ENCODE measurements around the gene SHC2. TPM values are rescaled to one million over a fixed set of nuclear protein-coding genes. Genes with fewer than 3 reads are reported as not detected.

The SHC2 gene
- total and polyA plus RNA-seq, 7 donors = 1.8 to 49.9 (median 17.8) TPM

GRCh38 chr19:470701-471100 lies 9.9 kb upstream of the SHC2 start:
- TF ChIP-seq POLR2AphosphoS5 (IDR thresholded peaks at IDR 0.05) (no peak), POLR2A (IDR thresholded peaks at IDR 0.05) (no peak), EP300 (IDR thresholded peaks at IDR 0.05) (no peak), CTCF (IDR thresholded peaks at IDR 0.05) (no peak)
- no peaks in the 10 kb centered on the region for H3K4me1 ChIP-seq
- H3K9me3 ChIP-seq = no peaks in the 10 kb centered on the region
- H3K27me3 ChIP-seq = no peaks in the 10 kb centered on the region
- no peak overlapping the region for H3K27ac ChIP-seq
- H3K36me3 ChIP-seq = no peaks in the 10 kb centered on the region
- H3K4me3 ChIP-seq = no peak overlapping the region
- WGBS, 2 donors = 69 to 74% methylated on average over 20 of the region's 20 CpGs
- no peak for DNase-seq
- intact Hi-C loops (cut with DNase I) = no loop called here

GRCh38 chr19:469833-470232 lies 9.0 kb upstream of the SHC2 start:
- 77 to 81% methylated on average over 7 of the region's 7 CpGs for WGBS, 2 donors
- TF ChIP-seq POLR2A (IDR thresholded peaks at IDR 0.05) (no peak), CTCF (IDR thresholded peaks at IDR 0.05) (no peak), EP300 (IDR thresholded peaks at IDR 0.05) (no peak), POLR2AphosphoS5 (IDR thresholded peaks at IDR 0.05) (no peak)

DNA sequence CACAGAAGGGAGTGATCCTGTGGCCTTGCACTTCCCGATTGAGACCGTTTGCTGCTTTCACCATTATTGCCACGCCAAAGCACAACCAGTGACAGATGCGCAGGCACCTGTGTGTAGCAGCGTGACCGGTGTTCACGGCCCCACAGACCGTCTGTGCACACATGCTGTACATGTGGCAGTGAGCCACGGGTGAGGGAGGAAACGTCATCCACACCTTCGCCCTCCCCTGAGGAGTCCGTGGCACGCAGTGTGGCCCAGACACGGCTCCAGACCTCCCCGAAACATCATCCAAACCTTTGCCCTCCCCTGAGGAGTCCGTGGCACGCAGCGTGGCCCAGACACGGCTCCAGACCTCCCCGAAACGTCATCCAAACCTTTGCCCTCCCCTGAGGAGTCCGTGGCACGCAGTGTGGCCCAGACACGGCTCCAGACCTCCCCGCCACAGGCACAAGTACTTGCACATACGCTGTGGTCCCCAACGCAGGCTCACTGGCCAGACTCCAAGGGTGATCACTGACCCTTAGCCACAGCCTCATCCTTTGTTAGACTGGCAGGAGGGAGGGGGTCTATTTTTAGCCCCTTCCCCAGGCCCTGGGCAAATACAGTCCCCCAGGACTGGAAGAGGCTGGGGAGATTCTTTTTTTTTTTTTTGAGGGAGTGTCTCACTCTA lies 7.9 kb upstream of the SHC2 start:
- DNase-seq = no peak
- no peak overlapping the region for H3K4me3 ChIP-seq
- no peak for TF ChIP-seq POLR2AphosphoS5 (IDR thresholded peaks at IDR 0.05)
- TF ChIP-seq CTCF (IDR thresholded peaks at IDR 0.05) = no peak
- TF ChIP-seq POLR2A (IDR thresholded peaks at IDR 0.05) = no peak
- no peak for TF ChIP-seq EP300 (IDR thresholded peaks at IDR 0.05)
- no peaks in the 10 kb centered on the region for H3K4me1 ChIP-seq
- no peak overlapping the region for H3K27ac ChIP-seq
- 55 to 82% methylated on average over 27 of the region's 27 CpGs for WGBS, 2 donors
- no peaks in the 10 kb centered on the region for H3K9me3 ChIP-seq
- no peaks in the 10 kb centered on the region for H3K27me3 ChIP-seq
- H3K36me3 ChIP-seq = no peaks in the 10 kb centered on the region
- intact Hi-C loops (cut with DNase I) = no loop called here

More at GRCh38 chr19:469833-470232, 9.0 kb upstream of the SHC2 start:
- no peak for DNase-seq
- no peak overlapping the region for H3K27ac ChIP-seq
- no peaks in the 10 kb centered on the region for H3K27me3 ChIP-seq
- H3K36me3 ChIP-seq = no peaks in the 10 kb centered on the region
- H3K4me1 ChIP-seq = no peaks in the 10 kb centered on the region
- H3K4me3 ChIP-seq = no peak overlapping the region
- intact Hi-C loops (cut with DNase I) = no loop called here
- H3K9me3 ChIP-seq = no peaks in the 10 kb centered on the region

GRCh38 chr19:467554-467953 lies 6.7 kb upstream of the SHC2 start:
- WGBS, 2 donors = 73 to 81% methylated on average over 11 of the region's 11 CpGs
- no peak for DNase-seq
- H3K9me3 ChIP-seq = no peaks in the 10 kb centered on the region
- no peak overlapping the region for H3K4me3 ChIP-seq
- no peak overlapping the region for H3K27ac ChIP-seq
- no peaks in the 10 kb centered on the region for H3K36me3 ChIP-seq
- intact Hi-C loops (cut with DNase I) = no loop called here
- TF ChIP-seq CTCF (IDR thresholded peaks at IDR 0.05) (no peak), POLR2A (IDR thresholded peaks at IDR 0.05) (no peak), EP300 (IDR thresholded peaks at IDR 0.05) (no peak), POLR2AphosphoS5 (IDR thresholded peaks at IDR 0.05) (no peak)
- no peaks in the 10 kb centered on the region for H3K4me1 ChIP-seq
- no peaks in the 10 kb centered on the region for H3K27me3 ChIP-seq
